ENCODE measurements around the gene IP6K3.

The IP6K3 gene

GRCh38 chr6:33766921-33767907 is 20.5 kb upstream of the IP6K3 start:
- no peak overlapping the region for H3K4me3 ChIP-seq (replicated peaks; ENCODE audit: low read depth, low read length)
- TF ChIP-seq CTCF (IDR thresholded peaks at IDR 0.05; ENCODE audit: insufficient read depth, low read length, poor library complexity, severe bottlenecking) = no peak
- peaks cover 2% of the 10 kb centered on the region; the same call in 1 of the 2 replicates for H3K36me3 ChIP-seq (ENCODE audit: control insufficient read depth, insufficient read depth, low read length)
- H3K27me3 ChIP-seq (replicated peaks; ENCODE audit: control insufficient read depth, insufficient read depth, low read length) = no peaks in the 10 kb centered on the region; the same call in 1 of the 2 replicates
- DNase-seq (ENCODE audit: extremely low read depth, insufficient read length) = no peak

GRCh38 chr6:33765368-33765767 is 18.7 kb upstream of the IP6K3 start:
- Histone ChIP-seq H3K36me3 (ENCODE audit: control insufficient read depth, insufficient read depth, low read length) (no peaks in the 10 kb centered on the region), H3K4me3 (replicated peaks; ENCODE audit: low read depth, low read length) (no peak overlapping the region), H3K27me3 (replicated peaks; ENCODE audit: control insufficient read depth, insufficient read depth, low read length) (no peaks in the 10 kb centered on the region; the same call in 1 of the 2 replicates)
- no peak for TF ChIP-seq CTCF (IDR thresholded peaks at IDR 0.05; ENCODE audit: insufficient read depth, low read length, poor library complexity, severe bottlenecking)
- DNase-seq (ENCODE audit: extremely low read depth, insufficient read length) = no peak

- Histone ChIP-seq H3K27me3 (replicated peaks; ENCODE audit: control insufficient read depth, insufficient read depth, low read length) (no peaks in the 10 kb centered on the region; the same call in 1 of the 2 replicates), H3K36me3 (ENCODE audit: control insufficient read depth, insufficient read depth, low read length) (no peaks in the 10 kb centered on the region), H3K4me3 (replicated peaks; ENCODE audit: low read depth, low read length) (no peak overlapping the region)
- DNase-seq (ENCODE audit: extremely low read depth, insufficient read length) = no peak
- TF ChIP-seq CTCF (IDR thresholded peaks at IDR 0.05; ENCODE audit: insufficient read depth, low read length, poor library complexity, severe bottlenecking) = no peak
Measured at GRCh38 chr6:33764036-33764435, 17.3 kb upstream of the IP6K3 start.

GRCh38 chr6:33763483-33763882 is 16.8 kb upstream of the IP6K3 start:
- no peaks in the 10 kb centered on the region for H3K36me3 ChIP-seq (ENCODE audit: control insufficient read depth, insufficient read depth, low read length)
- no peaks in the 10 kb centered on the region; the same call in 1 of the 2 replicates for H3K27me3 ChIP-seq (replicated peaks; ENCODE audit: control insufficient read depth, insufficient read depth, low read length)
- no peak overlapping the region for H3K4me3 ChIP-seq (replicated peaks; ENCODE audit: low read depth, low read length)
- DNase-seq (ENCODE audit: extremely low read depth, insufficient read length) = no peak
- TF ChIP-seq CTCF (IDR thresholded peaks at IDR 0.05; ENCODE audit: insufficient read depth, low read length, poor library complexity, severe bottlenecking) = no peak

- TF ChIP-seq CTCF (IDR thresholded peaks at IDR 0.05; ENCODE audit: insufficient read depth, low read length, poor library complexity, severe bottlenecking) = no peak
- Histone ChIP-seq H3K4me3 (replicated peaks; ENCODE audit: low read depth, low read length) (no peak overlapping the region), H3K27me3 (replicated peaks; ENCODE audit: control insufficient read depth, insufficient read depth, low read length) (no peaks in the 10 kb centered on the region; the same call in 1 of the 2 replicates), H3K36me3 (ENCODE audit: control insufficient read depth, insufficient read depth, low read length) (no peaks in the 10 kb centered on the region)
- DNase-seq (ENCODE audit: extremely low read depth, insufficient read length) = no peak
Measured at GRCh38 chr6:33762713-33763112, 16.0 kb upstream of the IP6K3 start.

Measured in GM06990 (cell line).